ENCODE measurements around the gene ZBTB2.
"Not testable (repeated sequence)": the region's sequence is repeated elsewhere in the genome, so short reads cannot be mapped to it uniquely, and the experiment has no call there.

ZBTB2 gene

DNA sequence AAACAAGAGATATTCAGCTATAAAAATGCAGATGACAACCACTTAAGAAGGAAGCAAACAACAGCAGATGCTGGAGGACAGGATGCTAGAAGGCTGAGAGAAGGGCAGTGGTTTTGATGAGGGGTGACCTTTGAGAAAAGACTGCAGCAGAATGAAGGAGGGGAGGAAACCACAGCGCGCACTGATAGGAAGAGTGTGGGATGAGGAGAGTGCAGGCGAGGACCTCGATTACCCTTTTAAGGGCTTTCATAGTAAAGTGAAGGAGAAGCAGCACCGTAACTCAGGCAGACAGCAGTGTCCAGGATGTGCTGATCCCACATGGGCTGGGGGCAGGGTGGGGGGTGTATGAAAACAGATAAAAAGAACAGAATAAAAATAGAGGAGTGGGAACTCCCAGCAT is 19.2 kb downstream of the ZBTB2 start:
- peaks cover 0 to 7% of the 10 kb centered on the region in 2 donors for H3K4me1 ChIP-seq (ENCODE audit: control insufficient read depth in 1 of 2, insufficient read depth in 2 of 2, low read length in 2 of 2)
- no peak overlapping the region for H3K27ac ChIP-seq (ENCODE audit: low read length)
- H3K36me3 ChIP-seq (ENCODE audit: control insufficient read depth in 1 of 2, insufficient read depth in 2 of 2, low read length in 2 of 2), result peaks cover 20 to 24% of the 10 kb centered on the region in 2 donors

DNA sequence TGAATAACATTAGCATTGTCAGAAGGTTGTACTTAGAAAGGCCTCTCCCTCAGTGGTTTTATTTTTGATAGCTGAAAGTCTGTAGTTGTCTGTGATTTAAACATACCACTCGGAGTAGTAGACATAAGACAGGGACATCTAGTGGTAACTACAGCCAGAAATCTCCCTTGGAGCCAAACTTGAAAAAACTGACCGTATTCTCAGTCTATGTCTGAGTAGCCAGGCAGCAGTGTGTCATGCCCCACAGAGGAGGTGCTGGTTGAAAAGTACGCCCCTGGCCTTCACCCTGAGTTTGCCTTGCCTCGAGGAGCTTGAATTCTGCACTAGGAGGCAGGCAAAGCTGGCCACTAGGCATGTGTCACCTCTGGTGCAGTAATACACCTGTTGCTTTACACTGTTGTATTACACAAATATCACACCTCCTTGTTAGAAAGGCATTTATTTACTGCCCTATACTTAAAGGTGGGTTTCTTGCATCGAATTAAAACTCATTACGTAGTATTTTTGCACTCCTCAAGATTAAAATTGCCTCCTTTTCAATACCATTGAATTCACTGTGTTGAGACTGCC is 20.8 kb downstream of the ZBTB2 start:
- H3K9me3 ChIP-seq (ENCODE audit: control insufficient read depth in 1 of 2, low read length in 2 of 2), result no peaks in the 10 kb centered on the region
- H3K4me3 ChIP-seq (ENCODE audit: low read depth in 1 of 2, low read length in 2 of 2), result no peak overlapping the region
- H3K27ac ChIP-seq (ENCODE audit: low read length), result no peak overlapping the region
- no peaks in the 10 kb centered on the region for H3K27me3 ChIP-seq (ENCODE audit: low read depth, low read length)
- H3K4me1 ChIP-seq (ENCODE audit: control insufficient read depth in 1 of 2, insufficient read depth in 2 of 2, low read length in 2 of 2), result peaks cover 0 to 7% of the 10 kb centered on the region in 2 donors
- H3K36me3 ChIP-seq (ENCODE audit: control insufficient read depth in 1 of 2, insufficient read depth in 2 of 2, low read length in 2 of 2), result peaks cover 33 to 35% of the 10 kb centered on the region in 2 donors

More for the DNA sequence above, 19.2 kb downstream of the ZBTB2 start:
- H3K9me3 ChIP-seq (ENCODE audit: control insufficient read depth in 1 of 2, low read length in 2 of 2), result no peaks in the 10 kb centered on the region
- no peaks in the 10 kb centered on the region for H3K27me3 ChIP-seq (ENCODE audit: low read depth, low read length)
- no peak overlapping the region for H3K4me3 ChIP-seq (ENCODE audit: low read depth in 1 of 2, low read length in 2 of 2)

DNA sequence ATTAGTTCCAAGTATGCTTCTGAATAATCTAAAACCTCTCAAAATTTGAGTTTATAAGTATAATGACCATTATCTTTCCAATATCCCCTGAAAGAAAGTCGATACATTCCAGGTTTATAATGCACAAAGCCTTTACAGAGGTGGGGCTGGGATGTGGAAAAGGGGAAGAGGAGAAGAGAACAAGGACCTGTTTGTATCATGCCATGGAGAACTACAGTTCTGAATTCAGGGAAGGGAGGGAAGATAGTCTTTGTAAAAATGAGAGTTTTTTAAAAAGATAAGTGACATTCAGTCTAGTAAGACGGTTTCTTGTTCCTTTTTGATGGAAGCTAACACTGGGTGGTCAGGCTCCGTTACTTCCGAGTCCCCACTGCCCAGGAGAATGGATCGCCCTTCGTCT is 26.1 kb downstream of the ZBTB2 start:
- Histone ChIP-seq H3K36me3 (ENCODE audit: control insufficient read depth in 1 of 2, insufficient read depth in 2 of 2, low read length in 2 of 2) (peaks cover 11 to 29% of the 10 kb centered on the region in 2 donors), H3K9me3 (ENCODE audit: control insufficient read depth in 1 of 2, low read length in 2 of 2) (no peaks in the 10 kb centered on the region), H3K4me1 (ENCODE audit: control insufficient read depth in 1 of 2, insufficient read depth in 2 of 2, low read length in 2 of 2) (no peaks in the 10 kb centered on the region), H3K4me3 (ENCODE audit: low read depth in 1 of 2, low read length in 2 of 2) (no peak overlapping the region), H3K27me3 (ENCODE audit: low read depth, low read length) (no peaks in the 10 kb centered on the region), H3K27ac (ENCODE audit: low read length) (no peak overlapping the region)

DNA sequence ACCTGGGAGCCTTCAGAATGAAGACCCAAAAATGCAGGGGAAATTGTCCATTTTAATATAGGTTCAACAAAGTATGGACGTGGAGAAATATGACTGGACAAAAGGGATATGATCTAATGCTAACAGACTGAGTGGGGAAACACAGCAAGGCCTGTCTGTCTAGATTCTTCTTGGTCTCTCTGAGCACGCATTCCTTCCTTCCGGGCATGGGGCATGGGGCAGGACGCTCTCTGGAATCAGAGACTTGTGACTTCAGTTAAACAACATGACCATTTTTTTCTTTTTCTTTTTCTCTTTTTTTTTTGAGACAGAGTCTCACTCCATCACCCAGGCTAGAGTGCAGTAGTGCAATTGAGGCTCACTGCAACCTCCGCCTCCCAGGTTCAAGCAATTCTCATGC is 31.9 kb downstream of the ZBTB2 start:
- H3K36me3 ChIP-seq (ENCODE audit: control insufficient read depth in 1 of 2, insufficient read depth in 2 of 2, low read length in 2 of 2), result peaks cover 11 to 15% of the 10 kb centered on the region in 2 donors
- H3K27me3 ChIP-seq (ENCODE audit: low read depth, low read length), result no peaks in the 10 kb centered on the region
- no peak overlapping the region for H3K4me3 ChIP-seq (ENCODE audit: low read depth in 1 of 2, low read length in 2 of 2)
- H3K27ac ChIP-seq (ENCODE audit: low read length), result no peak overlapping the region
- peaks cover 0 to 10% of the 10 kb centered on the region in 2 donors for H3K4me1 ChIP-seq (ENCODE audit: control insufficient read depth in 1 of 2, insufficient read depth in 2 of 2, low read length in 2 of 2)
- H3K9me3 ChIP-seq (ENCODE audit: control insufficient read depth in 1 of 2, low read length in 2 of 2), result no peaks in the 10 kb centered on the region

DNA sequence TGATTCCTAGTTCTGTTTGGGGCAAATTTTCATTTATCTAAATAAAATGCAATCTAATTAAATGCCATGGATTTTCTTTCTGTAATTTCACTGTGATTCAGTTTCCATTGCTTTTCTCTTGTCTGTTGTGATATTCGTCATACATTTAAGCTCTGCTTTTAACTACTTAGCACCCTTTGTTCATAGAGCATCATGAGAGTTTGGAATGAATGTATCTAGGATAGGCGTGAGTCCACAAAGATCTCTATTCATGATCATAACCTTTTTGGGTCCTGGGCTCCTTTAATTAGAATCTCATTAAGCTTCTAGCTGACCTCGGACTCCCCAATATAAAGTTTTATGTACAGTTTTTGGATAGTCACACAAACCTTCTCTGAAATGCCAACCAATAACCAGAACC is 32.9 kb downstream of the ZBTB2 start:
- H3K4me1 ChIP-seq (ENCODE audit: control insufficient read depth in 1 of 2, insufficient read depth in 2 of 2, low read length in 2 of 2), result peaks cover 0 to 10% of the 10 kb centered on the region in 2 donors
- peaks cover 15% of the 10 kb centered on the region in 2 donors for H3K36me3 ChIP-seq (ENCODE audit: control insufficient read depth in 1 of 2, insufficient read depth in 2 of 2, low read length in 2 of 2)
- no peaks in the 10 kb centered on the region for H3K9me3 ChIP-seq (ENCODE audit: control insufficient read depth in 1 of 2, low read length in 2 of 2)
- no peaks in the 10 kb centered on the region for H3K27me3 ChIP-seq (ENCODE audit: low read depth, low read length)
- no peak overlapping the region for H3K27ac ChIP-seq (ENCODE audit: low read length)
- H3K4me3 ChIP-seq (ENCODE audit: low read depth in 1 of 2, low read length in 2 of 2), result no peak overlapping the region

DNA sequence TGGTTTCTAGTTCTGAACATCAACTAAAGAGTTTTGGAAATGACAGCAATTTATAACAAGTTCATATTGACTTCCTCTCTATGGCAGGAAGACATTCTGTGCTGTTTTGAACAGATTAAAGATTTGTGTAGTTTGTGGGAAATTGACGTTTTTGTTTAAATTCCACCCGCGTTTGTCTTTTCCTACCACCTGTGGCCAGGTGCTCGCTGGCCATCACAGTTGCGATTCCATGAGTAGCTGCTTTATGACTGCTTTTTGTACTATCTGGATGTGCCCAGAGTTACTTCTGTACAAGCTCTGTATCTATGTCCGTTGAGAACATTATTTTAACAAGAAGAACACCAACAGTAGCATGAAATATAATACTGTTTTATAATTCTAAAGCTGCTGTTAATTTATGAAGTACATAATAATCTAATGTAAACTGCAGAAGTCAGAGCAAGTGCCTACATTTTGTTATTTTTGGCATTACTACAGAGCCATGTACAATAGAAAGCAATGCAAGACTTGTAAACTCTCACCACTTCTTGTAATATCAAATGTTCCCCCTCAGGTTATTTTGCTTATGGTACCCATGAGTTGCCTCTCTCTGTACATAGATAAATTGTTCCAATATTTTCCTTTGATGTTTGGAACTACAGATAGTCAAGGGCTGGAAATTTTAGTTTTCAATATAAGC is 33.5 kb downstream of the ZBTB2 start:
- Histone ChIP-seq H3K27ac (ENCODE audit: low read length) (no peak overlapping the region), H3K36me3 (ENCODE audit: control insufficient read depth in 1 of 2, insufficient read depth in 2 of 2, low read length in 2 of 2) (peaks cover 16 to 21% of the 10 kb centered on the region in 2 donors), H3K4me3 (ENCODE audit: low read depth in 1 of 2, low read length in 2 of 2) (no peak overlapping the region), H3K27me3 (ENCODE audit: low read depth, low read length) (no peaks in the 10 kb centered on the region), H3K9me3 (ENCODE audit: control insufficient read depth in 1 of 2, low read length in 2 of 2) (no peaks in the 10 kb centered on the region), H3K4me1 (ENCODE audit: control insufficient read depth in 1 of 2, insufficient read depth in 2 of 2, low read length in 2 of 2) (peaks cover 0 to 10% of the 10 kb centered on the region in 2 donors)

DNA sequence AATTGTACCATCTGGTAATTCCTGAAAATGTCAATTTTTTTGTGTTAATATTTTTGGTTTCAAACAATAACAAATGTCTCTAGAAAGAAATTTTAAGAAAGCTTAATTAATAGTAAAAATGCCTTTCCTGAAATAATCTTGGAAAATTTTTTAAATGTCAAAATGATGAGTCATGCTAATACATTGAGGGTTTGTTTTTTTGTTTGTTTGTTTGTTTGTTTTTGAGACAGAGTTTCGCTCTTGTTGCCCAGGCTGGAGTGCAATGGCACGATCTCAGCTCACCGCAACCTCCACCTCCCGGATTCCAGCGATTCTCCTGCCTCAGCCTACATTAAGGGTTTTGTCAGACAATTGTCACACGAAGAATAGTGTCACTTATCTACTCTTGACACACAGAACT is 34.4 kb downstream of the ZBTB2 start:
- not testable (repeated sequence) for H3K4me1 ChIP-seq (ENCODE audit: control insufficient read depth in 1 of 2, insufficient read depth in 2 of 2, low read length in 2 of 2); H3K4me3 ChIP-seq (ENCODE audit: low read depth in 1 of 2, low read length in 2 of 2); H3K27me3 ChIP-seq (ENCODE audit: low read depth, low read length); H3K9me3 ChIP-seq (ENCODE audit: control insufficient read depth in 1 of 2, low read length in 2 of 2)
- Histone ChIP-seq H3K36me3 (ENCODE audit: control insufficient read depth in 1 of 2, insufficient read depth in 2 of 2, low read length in 2 of 2) (peaks cover 21 to 29% of the 10 kb centered on the region in 2 donors), H3K27ac (ENCODE audit: low read length) (peak overlapping the region; percentile 2)

DNA sequence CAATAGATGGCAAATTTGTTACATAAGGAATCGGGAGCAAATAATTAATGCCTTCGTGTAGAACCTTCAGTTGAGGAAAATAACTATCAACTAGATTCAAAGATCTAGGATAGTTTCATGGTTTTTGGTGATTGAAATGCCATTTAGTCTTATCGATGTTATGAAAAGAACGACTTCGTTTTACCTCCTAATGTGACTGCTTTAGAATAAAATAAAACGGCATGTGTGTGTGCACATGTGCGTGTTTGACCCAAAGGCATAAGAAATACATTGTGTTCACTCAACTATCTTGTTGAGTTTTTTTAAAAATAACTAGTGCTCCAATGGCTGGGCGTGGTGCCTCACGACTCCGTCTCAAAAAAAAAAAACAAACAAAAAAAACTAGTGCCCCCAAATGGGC is 37.6 kb downstream of the ZBTB2 start:
- Histone ChIP-seq H3K9me3 (ENCODE audit: control insufficient read depth in 1 of 2, low read length in 2 of 2) (no peaks in the 10 kb centered on the region), H3K27ac (ENCODE audit: low read length) (no peak overlapping the region), H3K27me3 (ENCODE audit: low read depth, low read length) (no peaks in the 10 kb centered on the region), H3K36me3 (ENCODE audit: control insufficient read depth in 1 of 2, insufficient read depth in 2 of 2, low read length in 2 of 2) (peaks cover 42 to 44% of the 10 kb centered on the region in 2 donors), H3K4me3 (ENCODE audit: low read depth in 1 of 2, low read length in 2 of 2) (no peak overlapping the region), H3K4me1 (ENCODE audit: control insufficient read depth in 1 of 2, insufficient read depth in 2 of 2, low read length in 2 of 2) (peaks cover 0 to 12% of the 10 kb centered on the region in 2 donors)

DNA sequence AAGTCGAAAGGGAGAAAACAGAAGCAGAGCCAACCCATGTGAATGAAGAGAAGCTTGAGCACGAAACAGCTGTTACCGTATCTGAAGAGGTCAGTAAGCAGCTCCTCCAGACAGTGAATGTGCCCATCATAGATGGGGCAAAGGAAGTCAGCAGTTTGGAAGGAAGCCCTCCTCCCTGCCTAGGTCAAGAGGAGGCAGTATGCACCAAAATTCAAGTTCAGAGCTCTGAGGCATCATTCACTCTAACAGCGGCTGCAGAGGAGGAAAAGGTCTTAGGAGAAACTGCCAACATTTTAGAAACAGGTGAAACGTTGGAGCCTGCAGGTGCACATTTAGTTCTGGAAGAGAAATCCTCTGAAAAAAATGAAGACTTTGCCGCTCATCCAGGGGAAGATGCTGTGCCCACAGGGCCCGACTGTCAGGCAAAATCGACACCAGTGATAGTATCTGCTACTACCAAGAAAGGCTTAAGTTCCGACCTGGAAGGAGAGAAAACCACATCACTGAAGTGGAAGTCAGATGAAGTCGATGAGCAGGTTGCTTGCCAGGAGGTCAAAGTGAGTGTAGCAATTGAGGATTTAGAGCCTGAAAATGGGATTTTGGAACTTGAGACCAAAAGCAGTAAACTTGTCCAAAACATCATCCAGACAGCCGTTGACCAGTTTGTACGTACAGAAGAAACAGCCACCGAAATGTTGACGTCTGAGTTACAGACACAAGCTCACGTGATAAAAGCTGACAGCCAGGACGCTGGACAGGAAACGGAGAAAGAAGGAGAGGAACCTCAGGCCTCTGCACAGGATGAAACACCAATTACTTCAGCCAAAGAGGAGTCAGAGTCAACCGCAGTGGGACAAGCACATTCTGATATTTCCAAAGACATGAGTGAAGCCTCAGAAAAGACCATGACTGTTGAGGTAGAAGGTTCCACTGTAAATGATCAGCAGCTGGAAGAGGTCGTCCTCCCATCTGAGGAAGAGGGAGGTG is 38.7 kb downstream of the ZBTB2 start:
- peaks cover 42 to 45% of the 10 kb centered on the region in 2 donors for H3K36me3 ChIP-seq (ENCODE audit: control insufficient read depth in 1 of 2, insufficient read depth in 2 of 2, low read length in 2 of 2)
- no peak overlapping the region for H3K27ac ChIP-seq (ENCODE audit: low read length)
- no peak overlapping the region for H3K4me3 ChIP-seq (ENCODE audit: low read depth in 1 of 2, low read length in 2 of 2)

DNA sequence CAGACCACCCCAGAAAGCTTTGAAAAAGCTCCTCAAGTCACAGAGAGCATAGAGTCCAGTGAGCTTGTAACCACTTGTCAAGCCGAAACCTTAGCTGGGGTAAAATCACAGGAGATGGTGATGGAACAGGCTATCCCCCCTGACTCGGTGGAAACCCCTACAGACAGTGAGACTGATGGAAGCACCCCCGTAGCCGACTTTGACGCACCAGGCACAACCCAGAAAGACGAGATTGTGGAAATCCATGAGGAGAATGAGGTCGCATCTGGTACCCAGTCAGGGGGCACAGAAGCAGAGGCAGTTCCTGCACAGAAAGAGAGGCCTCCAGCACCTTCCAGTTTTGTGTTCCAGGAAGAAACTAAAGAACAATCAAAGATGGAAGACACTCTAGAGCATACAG is 39.6 kb downstream of the ZBTB2 start:
- Histone ChIP-seq H3K27ac (ENCODE audit: low read length) (no peak overlapping the region), H3K9me3 (ENCODE audit: control insufficient read depth in 1 of 2, low read length in 2 of 2) (no peaks in the 10 kb centered on the region), H3K4me3 (ENCODE audit: low read depth in 1 of 2, low read length in 2 of 2) (no peak overlapping the region), H3K36me3 (ENCODE audit: control insufficient read depth in 1 of 2, insufficient read depth in 2 of 2, low read length in 2 of 2) (peaks cover 42 to 45% of the 10 kb centered on the region in 2 donors), H3K4me1 (ENCODE audit: control insufficient read depth in 1 of 2, insufficient read depth in 2 of 2, low read length in 2 of 2) (peaks cover 0 to 5% of the 10 kb centered on the region in 2 donors), H3K27me3 (ENCODE audit: low read depth, low read length) (no peaks in the 10 kb centered on the region)

More for the DNA sequence above, 38.7 kb downstream of the ZBTB2 start:
- no peaks in the 10 kb centered on the region for H3K27me3 ChIP-seq (ENCODE audit: low read depth, low read length)
- H3K4me1 ChIP-seq (ENCODE audit: control insufficient read depth in 1 of 2, insufficient read depth in 2 of 2, low read length in 2 of 2), result peaks cover 0 to 12% of the 10 kb centered on the region in 2 donors
- no peaks in the 10 kb centered on the region for H3K9me3 ChIP-seq (ENCODE audit: control insufficient read depth in 1 of 2, low read length in 2 of 2)

DNA sequence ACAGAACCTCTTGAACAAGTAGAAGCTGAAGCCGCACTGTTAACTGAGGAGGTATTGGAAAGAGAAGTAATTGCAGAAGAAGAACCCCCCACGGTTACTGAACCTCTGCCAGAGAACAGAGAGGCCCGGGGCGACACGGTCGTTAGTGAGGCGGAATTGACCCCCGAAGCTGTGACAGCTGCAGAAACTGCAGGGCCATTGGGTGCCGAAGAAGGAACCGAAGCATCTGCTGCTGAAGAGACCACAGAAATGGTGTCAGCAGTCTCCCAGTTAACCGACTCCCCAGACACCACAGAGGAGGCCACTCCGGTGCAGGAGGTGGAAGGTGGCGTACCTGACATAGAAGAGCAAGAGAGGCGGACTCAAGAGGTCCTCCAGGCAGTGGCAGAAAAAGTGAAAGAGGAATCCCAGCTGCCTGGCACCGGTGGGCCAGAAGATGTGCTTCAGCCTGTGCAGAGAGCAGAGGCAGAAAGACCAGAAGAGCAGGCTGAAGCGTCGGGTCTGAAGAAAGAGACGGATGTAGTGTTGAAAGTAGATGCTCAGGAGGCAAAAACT is 40.1 kb downstream of the ZBTB2 start:
- Histone ChIP-seq H3K4me3 (ENCODE audit: low read depth in 1 of 2, low read length in 2 of 2) (no peak overlapping the region), H3K27ac (ENCODE audit: low read length) (no peak overlapping the region), H3K27me3 (ENCODE audit: low read depth, low read length) (no peaks in the 10 kb centered on the region), H3K9me3 (ENCODE audit: control insufficient read depth in 1 of 2, low read length in 2 of 2) (no peaks in the 10 kb centered on the region), H3K4me1 (ENCODE audit: control insufficient read depth in 1 of 2, insufficient read depth in 2 of 2, low read length in 2 of 2) (peaks cover 0 to 5% of the 10 kb centered on the region in 2 donors), H3K36me3 (ENCODE audit: control insufficient read depth in 1 of 2, insufficient read depth in 2 of 2, low read length in 2 of 2) (peaks cover 42 to 43% of the 10 kb centered on the region in 2 donors)

Data from muscle layer of duodenum (tissue), 2 donors.